Liver (tissue), 9 donors: ENCODE data around the gene ZNF366. TPM values are rescaled to one million over a fixed set of nuclear protein-coding genes. Genes with fewer than 3 reads are reported as not detected.

Source experiments
- DNase-seq: peaks from one replicate; pipeline ENCODE4 v3.0.0-alpha.2; 2017; ENCODE audit warnings: low spot score
- H3K27ac ChIP-seq, 2 donors: one replicate each; pipeline ENCODE4 v1.7.0; 2013; ENCODE audit warnings: inconsistent platforms in 2 of 2, low read length in 2 of 2, control low read depth in 1 of 2, low read depth in 1 of 2, mild to moderate bottlenecking in 1 of 2
- H3K27me3 ChIP-seq, 4 donors: one replicate each; pipeline versions ENCODE4 v1.6.1 to v1.7.0; 2013; ENCODE audit warnings: low read length in 3 of 4, inconsistent platforms in 1 of 4, mild to moderate bottlenecking in 1 of 4, moderate library complexity in 1 of 4; ENCODE audit not compliant: control insufficient read depth in 4 of 4, insufficient read depth in 4 of 4
- H3K36me3 ChIP-seq, 4 donors: one replicate each; pipeline versions ENCODE4 v1.6.1 to v1.7.0; 2013; ENCODE audit warnings: low read length in 3 of 4, mild to moderate bottlenecking in 3 of 4, low read depth in 1 of 4, moderate library complexity in 1 of 4; ENCODE audit not compliant: control insufficient read depth in 4 of 4, insufficient read depth in 3 of 4
- H3K4me1 ChIP-seq, 4 donors: one replicate each; pipeline versions ENCODE4 v1.6.1 to v1.7.0; 2013; ENCODE audit warnings: low read length in 3 of 4, mild to moderate bottlenecking in 3 of 4, moderate library complexity in 1 of 4; ENCODE audit not compliant: control insufficient read depth in 4 of 4, insufficient read depth in 4 of 4
- H3K4me3 ChIP-seq, 3 donors: one replicate each; pipeline versions ENCODE4 v1.6.1 to v1.7.0; 2013; ENCODE audit warnings: low read length in 3 of 3, control low read depth in 1 of 3, low read depth in 1 of 3, mild to moderate bottlenecking in 1 of 3
- H3K9ac ChIP-seq, 2 donors: one replicate each; pipeline ENCODE4 v1.7.0; 2013; ENCODE audit warnings: low read length in 2 of 2, mild to moderate bottlenecking in 2 of 2, moderate library complexity in 2 of 2, control low read depth in 1 of 2, low read depth in 1 of 2
- H3K9me3 ChIP-seq, 4 donors: one replicate each; pipeline versions ENCODE4 v1.6.1 to v1.7.0; 2013; ENCODE audit warnings: low read length in 3 of 4; ENCODE audit not compliant: control insufficient read depth in 4 of 4
- FOXA1 ChIP-seq: IDR thresholded peaks from 2 replicates; pipeline ENCODE4 v1.6.1; 2016; ENCODE audit warnings: antibody characterized with exemption
- GABPA ChIP-seq, 2 donors: IDR thresholded peaks in 1 of 2; conservative IDR thresholded peaks in 1 of 2; 2 replicates each; pipeline ENCODE4 v1.6.1; 2016; ENCODE audit warnings: antibody characterized with exemption in 2 of 2, mild to moderate bottlenecking in 1 of 2, moderate library complexity in 1 of 2
- HNF4G ChIP-seq: IDR thresholded peaks from 2 replicates; pipeline ENCODE4 v1.6.1; 2016; ENCODE audit warnings: antibody characterized with exemption
- JUND ChIP-seq, 2 donors: IDR thresholded peaks; 2 replicates each; pipeline ENCODE4 v1.6.1; 2016; ENCODE audit warnings: antibody characterized with exemption in 2 of 2
- NR2F2 ChIP-seq: IDR thresholded peaks from 2 replicates; pipeline ENCODE4 v1.6.1; 2016; ENCODE audit warnings: antibody characterized with exemption
- RAD21 ChIP-seq, 2 donors: IDR thresholded peaks; 2 replicates each; pipeline ENCODE4 v1.6.1; 2016; ENCODE audit warnings: antibody characterized with exemption in 2 of 2, mild to moderate bottlenecking in 2 of 2
- RXRA ChIP-seq, 2 donors: IDR thresholded peaks; 2 replicates each; pipeline ENCODE4 v1.6.1; 2017 to 2018; ENCODE audit warnings: antibody characterized with exemption in 2 of 2, mild to moderate bottlenecking in 1 of 2
- SP1 ChIP-seq: IDR thresholded peaks from 2 replicates; pipeline ENCODE4 v1.6.1; 2018; ENCODE audit warnings: antibody characterized with exemption, mild to moderate bottlenecking
- TAF1 ChIP-seq: conservative IDR thresholded peaks from 2 replicates; pipeline ENCODE4 v1.6.1; 2016; ENCODE audit warnings: antibody characterized with exemption, mild to moderate bottlenecking
- YY1 ChIP-seq: IDR thresholded peaks from 2 replicates; pipeline ENCODE4 v1.6.1; 2016; ENCODE audit warnings: antibody characterized with exemption, mild to moderate bottlenecking
- WGBS: extraction: QIAGEN DNeasy Blood & Tissue Kit; methylation state at CpG from one replicate; pipeline ENCODE4 v1.1.7; 2013; 5-methylcytosine and 5-hydroxymethylcytosine counted together
- polyA plus RNA-seq, 2 donors: library from polyadenylated mRNA; stranded (reverse) in 1 of 2; unstranded in 1 of 2; fragments of 200-250 nt in 1 of 2; fragments of >200 nt in 1 of 2; fragmentation: Nextera tagmentation in 1 of 2; extraction: Ambion mirVana in 1 of 2; gene quantifications; one replicate each; pipeline versions ENCODE4 v1.2.1 to v1.2.3, GENCODE V29; 2013 to 2015
- total RNA-seq, 2 donors: library from RNA; depleted of rRNA; stranded (reverse); fragments of >200 nt; gene quantifications; one replicate each; pipeline ENCODE4 v1.2.3, GENCODE V29; 2014
- TF ChIP-seq, protein P1 (sequence below): IDR thresholded peaks from 2 replicates; pipeline ENCODE4 v1.6.1; 2016; ENCODE audit warnings: antibody characterized with exemption
- TF ChIP-seq, protein P2 (sequence below): IDR thresholded peaks from 2 replicates; pipeline ENCODE4 v1.6.1; 2016; ENCODE audit warnings: antibody characterized with exemption
- TF ChIP-seq, protein P3 (sequence below): fragments of 150-350 bp; IDR thresholded peaks from 2 replicates; pipeline ENCODE4 v1.5.1; 2017; ENCODE audit warnings: improper control_type of control experiment, low read depth, low read length; ENCODE audit not compliant: missing input control
- TF ChIP-seq, protein P4 (sequence below): IDR thresholded peaks from 2 replicates; pipeline ENCODE4 v1.6.1; 2016; ENCODE audit warnings: antibody characterized with exemption
- TF ChIP-seq, protein P5 (sequence below): IDR thresholded peaks from 2 replicates; pipeline ENCODE4 v1.6.1; 2016; ENCODE audit warnings: antibody characterized with exemption, mild to moderate bottlenecking
- donor health status: healthy.
- donor health status: healthy.
- donor health status: healthy.
- donor health status: healthy.
- donor health status: healthy.

The ZNF366 gene
- total and polyA plus RNA-seq, 4 donors, result 0.71 to 1.0 (median 0.75) TPM

DNA sequence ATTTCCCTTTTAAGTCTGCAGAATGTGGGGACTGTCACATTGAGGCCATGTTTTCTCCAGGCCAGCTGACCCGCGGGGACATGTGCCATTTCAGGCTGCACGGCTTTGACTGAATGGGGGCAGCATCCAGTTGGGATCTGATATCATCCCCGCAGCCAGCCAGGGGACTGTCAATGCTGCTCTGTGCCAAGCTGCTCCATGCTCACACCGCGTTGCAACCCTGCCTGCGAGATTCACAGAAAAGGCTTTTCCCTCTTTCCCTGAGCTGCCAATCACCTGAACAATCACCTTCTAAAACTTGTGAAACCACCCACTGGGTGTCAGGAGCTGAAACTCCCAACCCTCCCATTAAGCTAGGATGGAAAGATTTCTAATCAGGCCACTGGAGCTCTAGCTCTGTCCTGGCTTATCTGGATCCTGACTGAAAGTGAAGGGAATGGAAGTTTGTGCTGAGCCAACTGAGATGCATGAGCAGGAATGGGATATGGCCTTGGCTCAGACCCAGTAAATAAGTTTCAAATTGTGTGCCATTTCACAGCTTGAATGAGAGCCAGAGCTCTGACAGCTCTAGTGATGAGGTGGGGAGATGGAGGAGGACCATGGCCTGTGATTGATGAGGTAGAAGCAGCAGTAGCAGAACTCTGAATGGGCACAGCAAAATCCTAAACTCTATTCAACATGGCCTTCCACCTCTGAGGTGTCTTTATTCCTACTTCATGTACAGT lies 34.5 kb upstream of the ZNF366 start (continued):
- TF ChIP-seq HNF4G (no peak), TAF1 (no peak), SP1 (no peak)

DNA sequence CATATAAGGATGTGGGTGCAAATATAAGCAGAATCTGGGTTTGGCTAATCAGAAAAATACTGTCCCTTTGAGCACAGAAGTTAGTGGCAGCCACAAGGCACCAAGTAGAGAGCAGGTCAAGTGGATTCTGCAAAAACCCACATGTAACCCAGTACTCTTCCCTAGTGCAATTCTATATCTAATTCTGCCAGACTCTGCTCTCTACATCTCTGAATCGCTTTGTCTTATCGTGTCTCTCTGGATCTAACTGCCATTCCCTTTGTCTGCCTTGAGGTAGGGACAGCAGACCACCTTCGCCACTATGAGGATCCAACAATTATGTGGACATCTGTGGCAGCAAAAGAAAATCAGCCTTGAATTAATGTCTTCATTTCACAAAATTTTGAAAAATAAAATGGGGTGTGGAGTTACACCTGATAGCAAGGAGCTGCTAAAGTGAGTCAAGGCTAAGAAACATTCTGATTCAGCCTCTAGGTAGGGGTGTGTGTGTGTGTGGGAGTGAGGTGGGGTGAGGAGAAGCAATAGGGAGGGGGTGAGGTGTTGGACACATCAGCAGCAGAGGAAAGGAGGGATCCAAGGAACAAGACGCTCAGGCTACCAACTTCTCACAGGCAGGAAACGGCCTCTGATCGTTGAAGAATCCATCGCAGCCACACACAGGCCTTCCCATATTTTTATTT lies 33.7 kb upstream of the ZNF366 start:
- Histone ChIP-seq H3K27ac (no peak overlapping the region), H3K4me3 (no peak overlapping the region), H3K27me3 (peaks cover 0 to 4% (median 0%) of the 10 kb centered on the region in 4 donors), H3K36me3 (no peaks in the 10 kb centered on the region), H3K9me3 (peaks cover 0 to 2% (median 0%) of the 10 kb centered on the region in 4 donors), H3K4me1 (no peaks in the 10 kb centered on the region), H3K9ac (no peak overlapping the region)
- no peak for DNase-seq
- 83% methylated on average over 7 of the region's 7 CpGs for WGBS
- TF ChIP-seq GABPA (IDR thresholded peaks at IDR 0.05 in 1 of 2, conservative IDR thresholded peaks at IDR 0.05 in 1 of 2), result no peak
- no peak for TF ChIP-seq SP1
- TF ChIP-seq, protein P1, sequence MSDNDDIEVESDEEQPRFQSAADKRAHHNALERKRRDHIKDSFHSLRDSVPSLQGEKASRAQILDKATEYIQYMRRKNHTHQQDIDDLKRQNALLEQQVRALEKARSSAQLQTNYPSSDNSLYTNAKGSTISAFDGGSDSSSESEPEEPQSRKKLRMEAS, result no peak
- TF ChIP-seq FOXA1, result no peak
- no peak for TF ChIP-seq RAD21 (IDR thresholded peaks at IDR 0.05)
- TF ChIP-seq JUND (IDR thresholded peaks at IDR 0.05), result no peak
- TF ChIP-seq NR2F2, result no peak
- TF ChIP-seq, protein P2, sequence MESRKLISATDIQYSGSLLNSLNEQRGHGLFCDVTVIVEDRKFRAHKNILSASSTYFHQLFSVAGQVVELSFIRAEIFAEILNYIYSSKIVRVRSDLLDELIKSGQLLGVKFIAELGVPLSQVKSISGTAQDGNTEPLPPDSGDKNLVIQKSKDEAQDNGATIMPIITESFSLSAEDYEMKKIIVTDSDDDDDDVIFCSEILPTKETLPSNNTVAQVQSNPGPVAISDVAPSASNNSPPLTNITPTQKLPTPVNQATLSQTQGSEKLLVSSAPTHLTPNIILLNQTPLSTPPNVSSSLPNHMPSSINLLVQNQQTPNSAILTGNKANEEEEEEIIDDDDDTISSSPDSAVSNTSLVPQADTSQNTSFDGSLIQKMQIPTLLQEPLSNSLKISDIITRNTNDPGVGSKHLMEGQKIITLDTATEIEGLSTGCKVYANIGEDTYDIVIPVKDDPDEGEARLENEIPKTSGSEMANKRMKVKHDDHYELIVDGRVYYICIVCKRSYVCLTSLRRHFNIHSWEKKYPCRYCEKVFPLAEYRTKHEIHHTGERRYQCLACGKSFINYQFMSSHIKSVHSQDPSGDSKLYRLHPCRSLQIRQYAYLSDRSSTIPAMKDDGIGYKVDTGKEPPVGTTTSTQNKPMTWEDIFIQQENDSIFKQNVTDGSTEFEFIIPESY, result no peak
- TF ChIP-seq, protein P3, sequence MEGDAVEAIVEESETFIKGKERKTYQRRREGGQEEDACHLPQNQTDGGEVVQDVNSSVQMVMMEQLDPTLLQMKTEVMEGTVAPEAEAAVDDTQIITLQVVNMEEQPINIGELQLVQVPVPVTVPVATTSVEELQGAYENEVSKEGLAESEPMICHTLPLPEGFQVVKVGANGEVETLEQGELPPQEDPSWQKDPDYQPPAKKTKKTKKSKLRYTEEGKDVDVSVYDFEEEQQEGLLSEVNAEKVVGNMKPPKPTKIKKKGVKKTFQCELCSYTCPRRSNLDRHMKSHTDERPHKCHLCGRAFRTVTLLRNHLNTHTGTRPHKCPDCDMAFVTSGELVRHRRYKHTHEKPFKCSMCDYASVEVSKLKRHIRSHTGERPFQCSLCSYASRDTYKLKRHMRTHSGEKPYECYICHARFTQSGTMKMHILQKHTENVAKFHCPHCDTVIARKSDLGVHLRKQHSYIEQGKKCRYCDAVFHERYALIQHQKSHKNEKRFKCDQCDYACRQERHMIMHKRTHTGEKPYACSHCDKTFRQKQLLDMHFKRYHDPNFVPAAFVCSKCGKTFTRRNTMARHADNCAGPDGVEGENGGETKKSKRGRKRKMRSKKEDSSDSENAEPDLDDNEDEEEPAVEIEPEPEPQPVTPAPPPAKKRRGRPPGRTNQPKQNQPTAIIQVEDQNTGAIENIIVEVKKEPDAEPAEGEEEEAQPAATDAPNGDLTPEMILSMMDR, result no peak
- no peak for TF ChIP-seq YY1
- TF ChIP-seq, protein P4, sequence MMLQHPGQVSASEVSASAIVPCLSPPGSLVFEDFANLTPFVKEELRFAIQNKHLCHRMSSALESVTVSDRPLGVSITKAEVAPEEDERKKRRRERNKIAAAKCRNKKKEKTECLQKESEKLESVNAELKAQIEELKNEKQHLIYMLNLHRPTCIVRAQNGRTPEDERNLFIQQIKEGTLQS, result no peak
- TF ChIP-seq RXRA (IDR thresholded peaks at IDR 0.05), result no peak
- no peak for TF ChIP-seq HNF4G

DNA sequence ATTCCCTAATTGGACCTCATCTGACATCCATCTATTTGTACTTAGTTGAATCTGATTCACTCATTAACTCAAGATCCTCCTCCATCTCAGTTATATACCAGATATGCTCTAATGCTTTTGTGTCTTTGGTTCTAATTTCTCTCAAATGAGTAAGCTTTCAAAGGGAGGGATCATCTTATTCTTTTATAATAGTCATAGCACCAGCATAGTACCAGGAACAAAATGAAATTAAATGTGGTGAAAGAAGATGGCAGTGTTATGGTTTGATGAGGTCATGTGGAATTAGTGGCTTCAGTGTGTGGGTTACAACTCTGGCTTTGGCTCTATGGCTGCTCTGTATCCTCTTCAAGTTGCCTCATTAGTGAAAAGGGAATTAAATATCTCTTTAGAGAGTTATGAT lies 32.5 kb upstream of the ZNF366 start:
- TF ChIP-seq, protein P5, sequence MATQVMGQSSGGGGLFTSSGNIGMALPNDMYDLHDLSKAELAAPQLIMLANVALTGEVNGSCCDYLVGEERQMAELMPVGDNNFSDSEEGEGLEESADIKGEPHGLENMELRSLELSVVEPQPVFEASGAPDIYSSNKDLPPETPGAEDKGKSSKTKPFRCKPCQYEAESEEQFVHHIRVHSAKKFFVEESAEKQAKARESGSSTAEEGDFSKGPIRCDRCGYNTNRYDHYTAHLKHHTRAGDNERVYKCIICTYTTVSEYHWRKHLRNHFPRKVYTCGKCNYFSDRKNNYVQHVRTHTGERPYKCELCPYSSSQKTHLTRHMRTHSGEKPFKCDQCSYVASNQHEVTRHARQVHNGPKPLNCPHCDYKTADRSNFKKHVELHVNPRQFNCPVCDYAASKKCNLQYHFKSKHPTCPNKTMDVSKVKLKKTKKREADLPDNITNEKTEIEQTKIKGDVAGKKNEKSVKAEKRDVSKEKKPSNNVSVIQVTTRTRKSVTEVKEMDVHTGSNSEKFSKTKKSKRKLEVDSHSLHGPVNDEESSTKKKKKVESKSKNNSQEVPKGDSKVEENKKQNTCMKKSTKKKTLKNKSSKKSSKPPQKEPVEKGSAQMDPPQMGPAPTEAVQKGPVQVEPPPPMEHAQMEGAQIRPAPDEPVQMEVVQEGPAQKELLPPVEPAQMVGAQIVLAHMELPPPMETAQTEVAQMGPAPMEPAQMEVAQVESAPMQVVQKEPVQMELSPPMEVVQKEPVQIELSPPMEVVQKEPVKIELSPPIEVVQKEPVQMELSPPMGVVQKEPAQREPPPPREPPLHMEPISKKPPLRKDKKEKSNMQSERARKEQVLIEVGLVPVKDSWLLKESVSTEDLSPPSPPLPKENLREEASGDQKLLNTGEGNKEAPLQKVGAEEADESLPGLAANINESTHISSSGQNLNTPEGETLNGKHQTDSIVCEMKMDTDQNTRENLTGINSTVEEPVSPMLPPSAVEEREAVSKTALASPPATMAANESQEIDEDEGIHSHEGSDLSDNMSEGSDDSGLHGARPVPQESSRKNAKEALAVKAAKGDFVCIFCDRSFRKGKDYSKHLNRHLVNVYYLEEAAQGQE, result no peak
- H3K27ac ChIP-seq, result no peak overlapping the region
- no peak for DNase-seq
- no peaks in the 10 kb centered on the region for H3K9me3 ChIP-seq
- H3K4me1 ChIP-seq, result no peaks in the 10 kb centered on the region
- no peak overlapping the region for H3K4me3 ChIP-seq
- H3K36me3 ChIP-seq, result no peaks in the 10 kb centered on the region
- H3K9ac ChIP-seq, result no peak overlapping the region
- H3K27me3 ChIP-seq, result peaks cover 0 to 4% (median 0%) of the 10 kb centered on the region in 4 donors
